BLaER1 treated with 17β-estradiol and CSF1 and Interleukin-3, amounts not matched to agents 10 nM and 100 nM (cell line): Measurements from ENCODE around the gene CTBP2.

Experiments
- H3K27ac ChIP-seq, 11 experiments: shearing (Covaris generic); formaldehyde crosslinking; 2 replicates each; pipeline ENCODE4 v1.8.1; 2022
- H3K27me3 ChIP-seq, 11 experiments: shearing (Covaris generic); formaldehyde crosslinking; 2 replicates each; pipeline ENCODE4 v1.8.1; 2022
- H3K36me3 ChIP-seq, 11 experiments: shearing (Covaris generic); formaldehyde crosslinking; 2 replicates each; pipeline ENCODE4 v1.8.1; 2022
- H3K4me1 ChIP-seq, 10 experiments: shearing (Covaris generic); formaldehyde crosslinking; 2 replicates each; pipeline ENCODE4 v1.8.1; 2022
- H3K4me2 ChIP-seq, 11 experiments: shearing (Covaris generic); formaldehyde crosslinking; 2 replicates each; pipeline ENCODE4 v1.8.1; 2022
- H3K4me3 ChIP-seq, 10 experiments: shearing (Covaris generic); formaldehyde crosslinking; 2 replicates each; pipeline ENCODE4 v1.8.1; 2022
- H3K9ac ChIP-seq, 11 experiments: shearing (Covaris generic); formaldehyde crosslinking; 2 replicates each; pipeline ENCODE4 v1.8.1; 2022
- H3K9me3 ChIP-seq, 11 experiments: shearing (Covaris generic); formaldehyde crosslinking; replicated peaks in 1 of 11; 2 replicates each; pipeline ENCODE4 v1.8.1; 2022
- H4K20me1 ChIP-seq, 11 experiments: shearing (Covaris generic); formaldehyde crosslinking; 2 replicates each; pipeline ENCODE4 v1.8.1; 2022
- Cebpa-rat ChIP-seq, 11 experiments: shearing (Covaris generic); IDR thresholded peaks; 2 replicates each; pipeline ENCODE4 v1.8.1; 2022

The CTBP2 gene

DNA sequence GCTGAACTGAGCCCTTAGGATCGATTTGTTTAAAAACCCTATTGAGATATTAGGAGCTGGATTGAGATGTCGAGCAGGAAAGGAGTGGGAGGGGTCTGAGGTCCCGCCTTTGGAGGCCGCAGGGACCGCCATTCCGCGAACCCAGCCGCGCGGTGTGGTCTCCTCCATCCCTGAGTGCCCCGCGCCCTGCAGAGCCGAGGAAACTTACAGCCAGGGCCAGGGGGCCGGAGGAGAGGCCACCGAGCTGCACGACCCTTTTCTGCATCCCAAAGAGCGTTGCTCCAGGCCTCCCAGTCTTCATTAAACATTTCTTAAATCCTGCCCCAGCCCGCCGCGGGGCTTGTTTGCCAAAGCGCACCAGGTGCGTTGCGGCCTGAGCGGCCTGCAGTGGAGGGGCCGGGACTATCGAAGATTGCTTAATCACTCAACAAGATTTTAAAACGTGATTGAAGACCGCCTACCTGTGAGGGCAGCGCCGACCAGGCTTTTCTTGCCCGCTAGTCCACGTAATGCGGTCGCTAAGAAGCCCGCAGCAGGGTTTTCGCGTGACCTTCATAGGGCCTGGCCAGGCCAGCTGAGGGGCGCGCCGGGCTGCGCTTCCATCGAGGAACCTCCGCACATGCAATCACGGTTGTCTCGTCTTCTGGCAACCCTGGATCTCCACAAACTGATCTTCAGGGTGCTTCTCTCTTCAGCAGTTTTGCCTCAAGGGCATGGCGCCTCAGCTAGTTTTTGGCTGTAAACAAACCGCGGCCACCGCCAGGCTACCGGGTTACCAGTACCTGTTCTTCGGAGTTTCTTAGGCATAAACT, 2.0 kb upstream of the CTBP2 start:
- Histone ChIP-seq H3K9me3 (no peaks in the 10 kb centered on the region), H3K36me3 (no peaks in the 10 kb centered on the region), H3K27me3 (peaks cover 0 to 3% (median 0%) of the 10 kb centered on the region in 11 experiments; a peak in 1 of 22 replicates), H3K4me3 (peak overlapping the region; percentile 82 to 96 (median 90)), H3K4me1 (peaks cover 14 to 30% (median 22%) of the 10 kb centered on the region in 10 experiments), H3K9ac (peak overlapping the region; percentile 80 to 99 (median 96); a peak in 21 of 22 replicates), H4K20me1 (peaks cover 7 to 16% (median 14%) of the 10 kb centered on the region in 11 experiments; a peak in 21 of 22 replicates), H3K4me2 (peak overlapping the region; percentile 88 to 100 (median 96)), H3K27ac (peak overlapping the region; percentile 49 to 99 (median 97); a peak in 21 of 22 replicates)
- peak in 1 of 11 experiments; percentile 7; a peak in 1 of 22 replicates for TF ChIP-seq Cebpa-rat (IDR thresholded peaks at IDR 0.05)

DNA sequence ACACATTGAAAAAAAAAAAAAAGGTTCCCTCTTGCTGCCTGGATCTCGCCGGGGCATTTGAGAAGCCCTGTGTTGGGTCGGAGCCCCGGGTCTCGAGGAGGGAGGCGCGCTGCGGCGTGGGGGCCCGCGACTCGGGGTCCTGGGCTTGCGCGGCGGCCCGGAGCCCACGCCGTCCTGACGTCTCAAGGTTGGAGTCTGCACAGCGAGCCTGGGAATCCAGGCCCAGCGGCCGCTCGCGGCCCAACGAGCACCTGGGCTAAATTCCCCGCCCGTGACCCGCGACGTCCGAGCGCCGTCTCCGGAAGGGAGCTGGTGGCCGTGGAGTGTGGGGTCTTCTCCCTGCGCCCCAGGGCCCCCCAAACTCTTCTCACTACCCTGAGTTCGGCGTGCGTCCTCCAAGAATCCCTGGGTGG, 1.4 kb upstream of the CTBP2 start:
- peaks cover 0 to 3% (median 0%) of the 10 kb centered on the region in 11 experiments; a peak in 1 of 22 replicates for H3K27me3 ChIP-seq
- H3K27ac ChIP-seq, result peak overlapping the region; percentile 49 to 99 (median 97); a peak in 21 of 22 replicates
- peaks cover 13 to 23% (median 20%) of the 10 kb centered on the region in 11 experiments; a peak in 21 of 22 replicates for H4K20me1 ChIP-seq
- peak overlapping the region; percentile 88 to 100 (median 96) for H3K4me2 ChIP-seq
- no peaks in the 10 kb centered on the region for H3K9me3 ChIP-seq
- no peaks in the 10 kb centered on the region; a peak in 2 of 22 replicates for H3K36me3 ChIP-seq
- peak overlapping the region; percentile 80 to 99 (median 96) for H3K9ac ChIP-seq
- peaks cover 21 to 36% (median 29%) of the 10 kb centered on the region in 10 experiments for H3K4me1 ChIP-seq
- no peak for TF ChIP-seq Cebpa-rat (IDR thresholded peaks at IDR 0.05)
- peak overlapping the region; percentile 82 to 96 (median 90) for H3K4me3 ChIP-seq

DNA sequence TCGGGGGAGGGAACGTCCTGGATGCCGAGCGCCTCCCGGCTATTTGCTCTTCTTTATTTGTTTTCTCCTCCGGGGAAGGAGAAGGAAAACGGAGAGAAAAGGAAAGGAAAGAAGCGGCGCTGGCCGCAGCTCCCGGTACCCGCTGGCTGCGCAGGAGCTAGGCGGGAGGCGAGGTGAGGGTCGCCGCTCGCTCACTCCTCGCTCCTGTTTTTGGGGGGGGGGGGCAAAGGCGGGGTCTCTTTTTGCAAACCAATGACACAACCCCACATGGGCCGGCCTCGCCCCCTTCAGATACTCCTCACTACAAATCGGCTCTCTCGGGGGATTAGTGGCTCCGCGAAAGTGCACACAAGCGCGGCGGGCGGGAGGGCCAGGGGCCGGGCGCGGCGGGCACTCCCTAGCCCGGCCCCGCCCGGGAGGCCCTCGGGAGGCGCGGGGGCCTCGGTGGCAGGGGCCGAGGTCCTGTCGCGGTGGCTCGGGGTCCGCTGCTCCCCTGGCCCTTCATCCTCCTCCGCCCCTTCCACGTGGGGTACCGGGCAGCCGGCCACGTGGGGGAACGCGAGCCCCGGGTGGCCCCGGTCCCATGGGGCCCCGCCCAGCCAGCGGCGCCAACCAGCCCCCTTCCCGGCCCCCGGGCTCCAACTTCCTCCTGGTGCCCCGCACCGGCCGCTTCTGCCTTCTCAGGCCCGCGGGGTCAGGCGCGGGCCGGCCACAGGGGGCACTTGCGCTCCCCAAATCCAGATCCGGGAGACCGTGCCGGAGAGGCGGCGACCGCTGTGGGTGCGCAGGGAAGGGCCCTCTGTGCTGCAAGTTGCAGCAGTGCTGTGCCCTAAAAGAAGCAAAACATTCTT, 718 bp upstream of the CTBP2 start:
- Histone ChIP-seq H3K4me2 (peak overlapping the region; percentile 88 to 100 (median 96)), H3K27me3 (peaks cover 0 to 3% (median 0%) of the 10 kb centered on the region in 11 experiments; a peak in 1 of 22 replicates), H4K20me1 (peaks cover 20 to 29% (median 27%) of the 10 kb centered on the region in 11 experiments), H3K9me3 (no peaks in the 10 kb centered on the region), H3K4me1 (peaks cover 27 to 42% (median 35%) of the 10 kb centered on the region in 10 experiments), H3K27ac (peak overlapping the region; percentile 59 to 99 (median 97); a peak in 21 of 22 replicates), H3K4me3 (peak overlapping the region; percentile 82 to 96 (median 90)), H3K9ac (peak overlapping the region; percentile 80 to 99 (median 96)), H3K36me3 (no peaks in the 10 kb centered on the region; a peak in 2 of 22 replicates)
- no peak for TF ChIP-seq Cebpa-rat (IDR thresholded peaks at IDR 0.05)

DNA sequence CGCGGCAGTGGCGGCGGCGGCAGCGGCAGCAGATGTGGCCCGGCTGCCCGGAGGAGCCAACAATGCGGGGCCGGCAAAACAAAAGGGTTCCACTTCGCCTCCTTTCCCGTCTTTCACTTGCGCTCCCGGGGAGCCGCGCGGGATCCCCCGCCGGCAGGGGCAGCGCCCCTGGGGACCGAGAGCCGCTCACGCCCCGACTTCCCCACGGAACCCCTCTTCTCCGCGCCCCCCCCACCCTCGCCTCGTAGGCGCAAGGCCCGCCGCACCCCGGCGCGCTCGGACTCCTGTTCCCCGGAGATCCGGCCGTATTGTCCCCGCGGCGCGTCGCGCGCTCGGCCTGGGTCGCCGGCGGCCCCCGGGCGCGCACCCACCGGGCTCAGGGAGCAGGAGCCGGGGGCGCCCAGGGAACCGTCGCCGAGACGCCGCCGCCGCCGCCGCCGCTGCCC, 854 bp downstream of the CTBP2 start:
- Histone ChIP-seq H3K9ac (peak overlapping the region; percentile 96 to 99 (median 99)), H3K4me1 (peaks cover 43 to 58% (median 51%) of the 10 kb centered on the region in 10 experiments), H3K36me3 (no peaks in the 10 kb centered on the region; a peak in 2 of 22 replicates), H4K20me1 (peaks cover 35 to 45% (median 42%) of the 10 kb centered on the region in 11 experiments), H3K4me2 (peak overlapping the region; percentile 18 to 60 (median 40); a peak in 13 of 22 replicates), H3K27ac (peak overlapping the region; percentile 90 to 99 (median 98)), H3K9me3 (no peaks in the 10 kb centered on the region), H3K4me3 (peak overlapping the region; percentile 82 to 96 (median 90)), H3K27me3 (peaks cover 0 to 3% (median 0%) of the 10 kb centered on the region in 11 experiments; a peak in 1 of 22 replicates)
- no peak for TF ChIP-seq Cebpa-rat (IDR thresholded peaks at IDR 0.05)

DNA sequence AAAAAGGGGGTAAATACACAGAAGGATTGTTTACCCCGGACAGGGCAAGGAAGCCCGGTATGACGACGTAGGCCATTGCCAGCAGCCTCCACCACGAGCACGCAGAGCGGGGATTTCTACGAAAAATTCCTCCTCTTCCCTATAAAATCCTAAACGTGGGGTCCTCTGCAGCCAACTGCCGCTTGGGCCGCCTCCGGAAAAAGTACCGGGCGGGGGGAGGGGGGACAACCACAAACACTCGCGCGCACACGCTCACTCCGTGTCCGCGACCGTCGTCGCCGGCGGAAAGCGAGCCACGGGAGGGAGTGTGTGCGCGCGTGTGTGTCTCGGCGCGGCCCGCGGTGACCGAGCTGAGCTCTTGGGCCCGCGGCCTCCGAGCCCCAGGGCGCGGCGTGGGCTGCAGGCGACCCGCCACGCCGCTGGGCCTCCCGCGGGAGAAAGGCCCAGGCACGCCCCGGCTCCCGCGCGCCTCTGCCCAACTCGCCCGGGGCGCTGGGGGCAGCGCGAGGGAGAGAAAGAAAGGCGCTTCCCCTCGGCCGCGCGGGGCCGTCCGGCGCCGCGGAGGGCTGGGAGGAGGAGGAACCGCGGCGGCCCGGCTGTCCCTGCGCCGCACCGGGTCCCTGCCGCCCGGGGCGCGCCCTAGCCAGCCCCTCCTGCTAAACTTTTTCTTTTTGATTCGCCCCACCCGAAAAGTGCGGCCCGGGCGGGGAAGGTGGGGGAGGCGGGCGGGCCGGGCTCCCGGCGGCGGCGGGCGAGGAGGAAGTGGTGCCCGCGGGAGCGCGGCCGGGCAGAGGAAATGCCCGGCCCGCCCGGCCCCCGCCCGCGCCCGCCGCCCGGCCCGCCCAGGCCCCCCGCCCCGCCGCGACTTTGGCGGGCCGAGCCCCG, 1.5 kb downstream of the CTBP2 start:
- peaks cover 0 to 3% (median 0%) of the 10 kb centered on the region in 11 experiments; a peak in 4 of 22 replicates for H3K36me3 ChIP-seq
- no peaks in the 10 kb centered on the region for H3K27me3 ChIP-seq
- H3K9me3 ChIP-seq, result no peaks in the 10 kb centered on the region
- peaks cover 42 to 51% (median 49%) of the 10 kb centered on the region in 11 experiments for H4K20me1 ChIP-seq
- H3K4me1 ChIP-seq, result peaks cover 49 to 60% (median 54%) of the 10 kb centered on the region in 10 experiments
- TF ChIP-seq Cebpa-rat (IDR thresholded peaks at IDR 0.05), result no peak
- peak overlapping the region; percentile 94 to 99 (median 98) for H3K27ac ChIP-seq
- peak overlapping the region; percentile 96 to 99 (median 99) for H3K9ac ChIP-seq
- peak overlapping the region; percentile 82 to 96 (median 90) for H3K4me3 ChIP-seq
- peak overlapping the region; percentile 86 to 99 (median 97) for H3K4me2 ChIP-seq

DNA sequence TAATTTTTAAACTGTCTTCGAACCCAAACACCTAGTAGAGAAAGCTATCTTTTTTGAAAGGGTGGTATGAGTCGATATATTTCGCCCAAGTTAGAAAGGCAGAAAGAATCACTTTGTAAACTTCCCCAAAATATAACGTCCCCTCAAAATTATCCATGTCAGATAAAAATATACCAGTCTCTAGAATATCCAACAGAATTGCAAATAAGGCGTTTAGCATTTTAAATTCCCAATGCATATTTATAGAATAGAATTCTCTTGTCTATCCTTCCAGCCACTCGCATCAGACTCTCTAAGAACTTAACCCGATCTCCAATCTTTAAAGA, 2.1 kb downstream of the CTBP2 start:
- Histone ChIP-seq H3K27me3 (no peaks in the 10 kb centered on the region), H3K36me3 (peaks cover 0 to 9% (median 2%) of the 10 kb centered on the region in 11 experiments; a peak in 10 of 22 replicates), H3K4me2 (peak overlapping the region; percentile 86 to 99 (median 97)), H3K9me3 (no peaks in the 10 kb centered on the region), H3K27ac (peak overlapping the region; percentile 94 to 99 (median 98); a peak in 21 of 22 replicates), H3K4me1 (peaks cover 55 to 61% (median 59%) of the 10 kb centered on the region in 10 experiments), H3K4me3 (peak overlapping the region; percentile 82 to 96 (median 90)), H4K20me1 (peaks cover 48 to 57% (median 55%) of the 10 kb centered on the region in 11 experiments), H3K9ac (peak overlapping the region; percentile 96 to 99 (median 99))
- TF ChIP-seq Cebpa-rat (IDR thresholded peaks at IDR 0.05), result no peak

DNA sequence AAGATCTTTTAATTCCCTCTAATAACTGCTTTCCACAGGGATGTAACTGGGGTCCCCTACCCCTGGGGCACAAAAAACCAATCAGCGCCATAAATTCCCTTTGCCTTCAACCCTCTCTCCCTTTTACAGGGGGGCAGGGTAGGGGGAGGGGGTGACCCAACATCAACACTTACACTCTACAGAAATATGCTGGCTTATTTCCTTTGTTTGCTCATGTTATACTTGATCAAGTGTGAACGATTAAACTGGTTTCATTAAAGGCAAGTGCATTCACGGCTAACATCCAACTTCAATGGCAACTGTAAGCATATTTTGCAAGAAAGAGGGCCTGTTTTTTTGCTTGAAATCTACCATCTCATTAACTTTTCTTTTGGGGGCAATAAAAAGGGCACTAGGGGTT, 2.9 kb downstream of the CTBP2 start:
- Histone ChIP-seq H3K4me3 (peak overlapping the region; percentile 82 to 96 (median 90)), H3K4me1 (peaks cover 61 to 68% (median 64%) of the 10 kb centered on the region in 10 experiments), H3K27ac (peak overlapping the region; percentile 94 to 99 (median 98); a peak in 21 of 22 replicates), H4K20me1 (peaks cover 56 to 65% (median 62%) of the 10 kb centered on the region in 11 experiments), H3K9ac (peak overlapping the region; percentile 96 to 99 (median 99)), H3K27me3 (no peaks in the 10 kb centered on the region), H3K4me2 (peak overlapping the region; percentile 86 to 99 (median 97)), H3K9me3 (no peaks in the 10 kb centered on the region), H3K36me3 (peaks cover 0 to 16% (median 8%) of the 10 kb centered on the region in 11 experiments; a peak in 10 of 22 replicates)
- TF ChIP-seq Cebpa-rat (IDR thresholded peaks at IDR 0.05), result no peak
